Panc1 (cell line): ENCODE data around the gene ZMAT5. TPM values are rescaled to one million over a fixed set of nuclear protein-coding genes. Genes with fewer than 3 reads are reported as not detected.

Source experiments
- ATAC-seq: fragments of 200-7000 bp; cut with Tn5 transposase; 2 replicates; pipeline ENCODE4 v1.9.1; 2020; ENCODE audit warnings: mild to moderate bottlenecking, moderate library complexity
- BruUV-seq: library from RNA; stranded (reverse); fragments of 400-500 nt; replicated peaks from 2 replicates; lab custom pipeline; 2021; lab: Mats Ljungman, UMichigan
- CTCF ChIA-PET: fragments of 300-600 bp; sonication (Branson Sonifier 250); formaldehyde crosslinking; loops from one replicate; lab custom pipeline; 2022; ENCODE audit warnings: antibody characterized with exemption; lab: Charles Lee
- POLR2A ChIA-PET: fragments of 300-600 bp; sonication (Branson Sonifier 250); formaldehyde crosslinking; loops from one replicate; lab custom pipeline; 2022; ENCODE audit warnings: antibody characterized with exemption; lab: Charles Lee
- DNase-seq: peaks from one replicate; pipeline ENCODE4 v3.0.0-alpha.2; 2010; ENCODE audit warnings: low read depth, low spot score
- H3K27ac ChIP-seq: 2 replicates; pipeline ENCODE4 v1.5.1; 2011; ENCODE audit warnings: mild to moderate bottlenecking, low read length, inconsistent platforms
- H3K27me3 ChIP-seq: fragments of 200-500 bp; sonication (Bioruptor generic); 2 replicates; pipeline ENCODE4 v1.6.0; 2014; ENCODE audit warnings: low read length, inconsistent platforms; ENCODE audit not compliant: control insufficient read depth, insufficient read depth
- H3K36me3 ChIP-seq: fragments of 200-500 bp; sonication (Bioruptor generic); 2 replicates; pipeline ENCODE4 v1.5.1; 2014; ENCODE audit warnings: inconsistent platforms, mild to moderate bottlenecking, low read length, moderate library complexity; ENCODE audit not compliant: control insufficient read depth, insufficient read depth
- H3K4me1 ChIP-seq: 2 replicates; pipeline ENCODE4 v1.5.1; 2011; ENCODE audit warnings: inconsistent platforms, mild to moderate bottlenecking, low read length, moderate library complexity; ENCODE audit not compliant: control insufficient read depth, insufficient read depth
- H3K4me3 ChIP-seq, 2 experiments: 2 replicates each; pipeline ENCODE4 v1.5.1; 2011 to 2012; ENCODE audit warnings: low read depth in 2 of 2, low read length in 2 of 2, mild to moderate bottlenecking in 2 of 2, inconsistent platforms in 1 of 2, moderate library complexity in 1 of 2
- H3K9me3 ChIP-seq: fragments of 200-500 bp; sonication (Bioruptor generic); 2 replicates; pipeline ENCODE4 v1.5.1; 2014; ENCODE audit warnings: low read depth, mild to moderate bottlenecking, inconsistent platforms, low read length, moderate library complexity; ENCODE audit not compliant: control insufficient read depth, insufficient read depth
- POLR2AphosphoS5 ChIP-seq: IDR thresholded peaks from 2 replicates; pipeline ENCODE4 v1.6.1; 2012; ENCODE audit warnings: mild to moderate bottlenecking, low read depth, low read length, moderate library complexity
- REST ChIP-seq, 2 experiments: IDR thresholded peaks; 2 replicates each; pipeline ENCODE4 v1.6.1; 2011 to 2012; ENCODE audit warnings: low read depth in 2 of 2, control low read depth in 1 of 2, low read length in 1 of 2, mild to moderate bottlenecking in 1 of 2, moderate library complexity in 1 of 2; ENCODE audit not compliant: insufficient read depth in 1 of 2
- SIN3A ChIP-seq: IDR thresholded peaks from 2 replicates; pipeline ENCODE4 v1.6.1; 2012; ENCODE audit warnings: low read depth, mild to moderate bottlenecking, low read length, moderate library complexity, borderline replicate concordance; ENCODE audit not compliant: insufficient read depth
- TCF7L2 ChIP-seq: IDR thresholded peaks from 2 replicates; pipeline ENCODE4 v1.6.1; 2011; ENCODE audit warnings: mild to moderate bottlenecking, low read depth, low read length, inconsistent platforms
- in situ Hi-C: cut with HindIII; loops from 2 replicates; pipeline ENCODE4 v1.10.0; 2016; ENCODE audit warnings: low sequenced_read_pairs, low pct_unique_long_range_greater_than_20kb
- intact Hi-C: fragments of 100-400 bp; cut with micrococcal nuclease; formaldehyde crosslinking; loops from one replicate; pipeline ENCODE4 v1.10.0; 2022; ENCODE audit not compliant: unreplicated experiment
- total RNA-seq: library from RNA; stranded (reverse); gene quantifications from one replicate; pipeline ENCODE4 v1.2.1, GENCODE V29; 2021; ENCODE audit not compliant: unreplicated experiment
- TF ChIP-seq, protein P1 (sequence below): fragments of 450-650 bp; IDR thresholded peaks from 2 replicates; pipeline ENCODE4 v1.5.1; 2017; ENCODE audit warnings: mild to moderate bottlenecking

Gene ZMAT5
- total RNA-seq, 1 experiment from 2014 or later, result 22.4 TPM

GRCh38 chr22:29768052-29768693 lies 1.4 kb upstream of the ZMAT5 start:
- CTCF ChIA-PET, result no interaction called here
- POLR2A ChIA-PET, result no interaction called here
- no peaks in the 10 kb centered on the region for H3K27me3 ChIP-seq
- peak overlapping the region; percentile 97 to 98 for H3K4me3 ChIP-seq
- TF ChIP-seq REST (IDR thresholded peaks at IDR 0.05; ENCODE audit: insufficient read depth in 1 of 2, low read depth in 2 of 2, low read length in 1 of 2) (no peak), TCF7L2 (no peak), SIN3A (no peak), POLR2AphosphoS5 (no peak)
- H3K9me3 ChIP-seq, result no peaks in the 10 kb centered on the region
- ATAC-seq (no peak), DNase-seq (no peak)
- peak overlapping the region; percentile 96 for H3K27ac ChIP-seq
- intact Hi-C loops, result no loop called here
- no peaks in the 10 kb centered on the region; the same call in 1 of the 2 replicates for H3K36me3 ChIP-seq
- BruUV-seq, result no TSS peak
- peaks cover 5% of the 10 kb centered on the region for H3K4me1 ChIP-seq
- in situ Hi-C loops, result no loop called here

DNA sequence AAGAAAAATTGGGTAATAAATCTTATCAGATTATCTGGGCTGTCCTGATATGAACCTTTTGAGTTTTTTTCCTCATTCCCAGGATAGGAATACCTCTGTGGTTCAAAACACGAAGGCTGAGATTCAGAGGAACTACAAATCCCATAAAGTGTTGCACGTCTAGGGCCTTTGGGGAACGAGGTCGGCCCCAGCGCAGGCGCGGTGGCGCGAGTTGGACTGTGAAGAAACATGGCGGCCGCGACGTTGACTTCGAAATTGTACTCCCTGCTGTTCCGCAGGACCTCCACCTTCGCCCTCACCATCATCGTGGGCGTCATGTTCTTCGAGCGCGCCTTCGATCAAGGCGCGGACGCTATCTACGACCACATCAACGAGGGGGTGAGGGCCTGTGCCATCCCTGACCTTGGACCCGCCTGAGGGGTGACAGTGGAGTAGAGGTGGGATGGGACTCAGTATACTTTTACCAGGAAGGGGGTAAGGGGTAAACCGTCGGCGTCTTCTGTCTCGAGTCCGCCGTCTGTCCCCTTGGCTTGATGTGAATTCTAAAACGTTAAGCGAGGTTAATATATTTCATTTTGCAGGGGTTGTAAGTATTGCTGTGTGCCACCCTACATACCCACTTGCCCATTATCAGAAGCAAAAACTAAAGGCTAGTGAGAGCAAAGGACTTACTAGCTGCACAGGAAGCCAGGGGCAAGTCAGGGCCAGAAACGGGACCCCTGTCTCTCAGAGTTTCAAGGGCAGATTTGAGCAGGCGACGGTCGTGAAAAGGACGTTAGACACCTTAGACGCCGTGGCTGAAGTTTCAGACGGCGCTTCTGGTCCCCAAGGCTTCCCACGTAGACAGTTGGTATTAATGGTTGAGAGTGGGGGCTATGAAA lies 604 bp upstream of the ZMAT5 start, which contains the start of gene UQCR10:
Gene UQCR10, plus strand, starts transcription at position 199 of the 881 bp plus-strand sequence. Its CDS starts 30 bp downstream, at position 229.
- in situ Hi-C loops, result no loop called here
- TF ChIP-seq, protein P1, sequence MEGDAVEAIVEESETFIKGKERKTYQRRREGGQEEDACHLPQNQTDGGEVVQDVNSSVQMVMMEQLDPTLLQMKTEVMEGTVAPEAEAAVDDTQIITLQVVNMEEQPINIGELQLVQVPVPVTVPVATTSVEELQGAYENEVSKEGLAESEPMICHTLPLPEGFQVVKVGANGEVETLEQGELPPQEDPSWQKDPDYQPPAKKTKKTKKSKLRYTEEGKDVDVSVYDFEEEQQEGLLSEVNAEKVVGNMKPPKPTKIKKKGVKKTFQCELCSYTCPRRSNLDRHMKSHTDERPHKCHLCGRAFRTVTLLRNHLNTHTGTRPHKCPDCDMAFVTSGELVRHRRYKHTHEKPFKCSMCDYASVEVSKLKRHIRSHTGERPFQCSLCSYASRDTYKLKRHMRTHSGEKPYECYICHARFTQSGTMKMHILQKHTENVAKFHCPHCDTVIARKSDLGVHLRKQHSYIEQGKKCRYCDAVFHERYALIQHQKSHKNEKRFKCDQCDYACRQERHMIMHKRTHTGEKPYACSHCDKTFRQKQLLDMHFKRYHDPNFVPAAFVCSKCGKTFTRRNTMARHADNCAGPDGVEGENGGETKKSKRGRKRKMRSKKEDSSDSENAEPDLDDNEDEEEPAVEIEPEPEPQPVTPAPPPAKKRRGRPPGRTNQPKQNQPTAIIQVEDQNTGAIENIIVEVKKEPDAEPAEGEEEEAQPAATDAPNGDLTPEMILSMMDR, result no peak
- no peak for TF ChIP-seq TCF7L2
- TF ChIP-seq POLR2AphosphoS5, result peak; percentile 46
- CTCF ChIA-PET, result no interaction called here
- Histone ChIP-seq H3K27ac (peak within 1 kb of the TSS; percentile 96), H3K27me3 (no peaks in the 10 kb centered on the region), H3K4me3 (peak within 1 kb of the TSS; percentile 97 to 98), H3K4me1 (peaks cover 6% of the 10 kb centered on the region; the same call in 1 of the 2 replicates), H3K36me3 (no peaks in the 10 kb centered on the region; the same call in 1 of the 2 replicates), H3K9me3 (no peaks in the 10 kb centered on the region)
- POLR2A ChIA-PET, result interaction anchor here (0.6 kb wide), 1 partner anchor 390 kb away, joined by 4 read pairs; no protein-coding TSS in a partner anchor
- intact Hi-C loops, result no loop called here
- BruUV-seq, result TSS peak; percentile 95
- peak; percentile 91 for ATAC-seq
- peak; percentile 80 for DNase-seq
